GM12878 (cell line): Measurements from ENCODE around the gene CAPRIN2. TPM values are rescaled to one million over a fixed set of nuclear protein-coding genes. Genes with fewer than 3 reads are reported as not detected.
A peak's percentile ranks its signal among the peaks of the same experiment; 100 is the strongest.

Experiments
- E4F1 ChIP-seq: fragments of 450-650 bp; IDR thresholded peaks from 2 replicates; pipeline ENCODE4 v1.6.1; 2018; ENCODE audit warnings: borderline replicate concordance, mild to moderate bottlenecking; ENCODE audit not compliant: partially characterized antibody
- HDAC6 ChIP-seq: fragments of 200-600 bp; sonication (generic); IDR thresholded peaks from one replicate; pipeline ENCODE4 v1.8.0; 2017; ENCODE audit warnings: antibody characterized with exemption; ENCODE audit not compliant: unreplicated experiment
- HDGF ChIP-seq: fragments of 450-650 bp; IDR thresholded peaks from 2 replicates; pipeline ENCODE4 v1.6.1; 2016; ENCODE audit warnings: antibody characterized with exemption
- IKZF1 ChIP-seq: fragments of 450-650 bp; conservative IDR thresholded peaks from 2 replicates; pipeline ENCODE4 v1.6.1; 2017; ENCODE audit warnings: antibody characterized with exemption, mild to moderate bottlenecking
- JUNB ChIP-seq: IDR thresholded peaks from 2 replicates; pipeline ENCODE4 v1.6.1; 2016; ENCODE audit warnings: antibody characterized with exemption, mild to moderate bottlenecking
- JUND ChIP-seq: IDR thresholded peaks from 2 replicates; pipeline ENCODE4 v1.6.1; 2012; ENCODE audit warnings: low read depth, mild to moderate bottlenecking, low read length, improper control_type of control experiment, moderate library complexity
- KLF5 ChIP-seq: fragments of 450-650 bp; IDR thresholded peaks from 2 replicates; pipeline ENCODE4 v1.6.1; 2014; ENCODE audit warnings: mild to moderate bottlenecking; ENCODE audit not compliant: partially characterized antibody
- MTA2 ChIP-seq: fragments of 450-650 bp; IDR thresholded peaks from 2 replicates; pipeline ENCODE4 v1.6.1; 2016; ENCODE audit warnings: low read depth, mild to moderate bottlenecking, moderate library complexity
- NFYA ChIP-seq: IDR thresholded peaks from 2 replicates; pipeline ENCODE4 v1.6.1; 2011; ENCODE audit warnings: low read depth, mild to moderate bottlenecking, low read length, improper control_type of control experiment, borderline replicate concordance
- POLR2A ChIP-seq: IDR thresholded peaks from 2 replicates; pipeline ENCODE4 v1.6.1; 2011; ENCODE audit warnings: low read depth, mild to moderate bottlenecking, low read length
- RELA ChIP-seq: fragments of 450-650 bp; IDR thresholded peaks from 2 replicates; pipeline ENCODE4 v1.8.0; 2014; ENCODE audit warnings: borderline replicate concordance; ENCODE audit not compliant: partially characterized antibody
- RUNX3 ChIP-seq: IDR thresholded peaks from 2 replicates; pipeline ENCODE4 v1.6.1; 2012; ENCODE audit warnings: low read length, inconsistent platforms
- SP1 ChIP-seq: IDR thresholded peaks from one replicate; pipeline ENCODE4 v1.6.1; 2011; ENCODE audit warnings: low read depth, low read length
- TBL1XR1 ChIP-seq: IDR thresholded peaks from 2 replicates; pipeline ENCODE4 v1.6.1; 2012; ENCODE audit warnings: low read depth, low read length, improper control_type of control experiment
- YY1 ChIP-seq: IDR thresholded peaks from 2 replicates; pipeline ENCODE4 v1.6.1; 2011; ENCODE audit warnings: low read depth, mild to moderate bottlenecking, low read length
- ZBTB11 ChIP-seq: fragments of 450-650 bp; formaldehyde crosslinking; IDR thresholded peaks from 2 replicates; pipeline ENCODE4 v1.5.0; 2022; ENCODE audit warnings: mild to moderate bottlenecking, missing genetic modification characterization
- ZNF622 ChIP-seq: fragments of 450-650 bp; IDR thresholded peaks from 2 replicates; pipeline ENCODE4 v1.6.1; 2017; ENCODE audit warnings: mild to moderate bottlenecking, inconsistent platforms
- polyA plus RNA-seq, 11 experiments: library from polyadenylated mRNA; depleted of rRNA in 4 of 11; unstranded in 6 of 11; stranded (reverse) in 5 of 11; fragments of >200 nt; fragmentation: Nextera tagmentation in 4 of 11; fragmentation: Illumina TruSeq in 1 of 11; extraction: Ambion mirVana in 4 of 11; extraction: Trizol in 1 of 11; gene quantifications; 1 replicate in 1 of 11; 2 replicates in 10 of 11; pipeline versions ENCODE4 v1.2.1 to v1.2.3, GENCODE V29; 2011 to 2016; ENCODE audit warnings: inconsistent platforms in 2 of 11, missing spikeins in 2 of 11, low read depth in 1 of 11
- total RNA-seq, 4 experiments: library from RNA; depleted of rRNA in 3 of 4; stranded (reverse); fragments of >200 nt in 3 of 4; fragmentation: Illumina TruSeq in 1 of 4; extraction: Trizol in 1 of 4; gene quantifications; 2 replicates each; pipeline versions ENCODE4 v1.2.1 to v1.2.3, GENCODE V29; 2013 to 2021
- TF ChIP-seq, protein P1 (sequence below): fragments of 450-650 bp; IDR thresholded peaks from 2 replicates; pipeline ENCODE4 v1.6.1; 2017; ENCODE audit warnings: mild to moderate bottlenecking

The CAPRIN2 gene
- total and polyA plus RNA-seq, 10 of the 15 experiments (the other 5 are each of a cell fraction or from before 2014, with no cell fraction given) = 1.2 to 13.6 (median 8.2) TPM

GRCh38 chr12:30754750-30755394 is at the start of gene CAPRIN2 (continued):
- TF ChIP-seq MTA2 (peak; percentile 29; the same call in 1 of the 2 replicates), YY1 (peak; percentile 29; the same call in 1 of the 2 replicates), HDAC6 (no peak), KLF5 (no peak), JUNB (no peak), NFYA (no peak), TBL1XR1 (no peak), RELA (peak; percentile 11), SP1 (peak; percentile 36), ZBTB11 (peak; percentile 63), POLR2A (peak; percentile 90), ZNF622 (no peak), IKZF1 (peak; percentile 79; the same call in 1 of the 2 replicates), HDGF (no peak), E4F1 (peak; percentile 44), JUND (no peak), RUNX3 (peak; percentile 63)
- TF ChIP-seq, protein P1, sequence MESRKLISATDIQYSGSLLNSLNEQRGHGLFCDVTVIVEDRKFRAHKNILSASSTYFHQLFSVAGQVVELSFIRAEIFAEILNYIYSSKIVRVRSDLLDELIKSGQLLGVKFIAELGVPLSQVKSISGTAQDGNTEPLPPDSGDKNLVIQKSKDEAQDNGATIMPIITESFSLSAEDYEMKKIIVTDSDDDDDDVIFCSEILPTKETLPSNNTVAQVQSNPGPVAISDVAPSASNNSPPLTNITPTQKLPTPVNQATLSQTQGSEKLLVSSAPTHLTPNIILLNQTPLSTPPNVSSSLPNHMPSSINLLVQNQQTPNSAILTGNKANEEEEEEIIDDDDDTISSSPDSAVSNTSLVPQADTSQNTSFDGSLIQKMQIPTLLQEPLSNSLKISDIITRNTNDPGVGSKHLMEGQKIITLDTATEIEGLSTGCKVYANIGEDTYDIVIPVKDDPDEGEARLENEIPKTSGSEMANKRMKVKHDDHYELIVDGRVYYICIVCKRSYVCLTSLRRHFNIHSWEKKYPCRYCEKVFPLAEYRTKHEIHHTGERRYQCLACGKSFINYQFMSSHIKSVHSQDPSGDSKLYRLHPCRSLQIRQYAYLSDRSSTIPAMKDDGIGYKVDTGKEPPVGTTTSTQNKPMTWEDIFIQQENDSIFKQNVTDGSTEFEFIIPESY = no peak
